ENCODE results near the gene PTPRE. TPM values are rescaled to one million over a fixed set of nuclear protein-coding genes. Genes with fewer than 3 reads are reported as not detected.
A peak's percentile ranks its signal among the peaks of the same experiment; 100 is the strongest.

PTPRE gene
- total and polyA plus RNA-seq, 10 of the 15 experiments (the other 5 are each of a cell fraction or from before 2014, with no cell fraction given) = 2.9 to 7.6 (median 5.8) TPM

DNA sequence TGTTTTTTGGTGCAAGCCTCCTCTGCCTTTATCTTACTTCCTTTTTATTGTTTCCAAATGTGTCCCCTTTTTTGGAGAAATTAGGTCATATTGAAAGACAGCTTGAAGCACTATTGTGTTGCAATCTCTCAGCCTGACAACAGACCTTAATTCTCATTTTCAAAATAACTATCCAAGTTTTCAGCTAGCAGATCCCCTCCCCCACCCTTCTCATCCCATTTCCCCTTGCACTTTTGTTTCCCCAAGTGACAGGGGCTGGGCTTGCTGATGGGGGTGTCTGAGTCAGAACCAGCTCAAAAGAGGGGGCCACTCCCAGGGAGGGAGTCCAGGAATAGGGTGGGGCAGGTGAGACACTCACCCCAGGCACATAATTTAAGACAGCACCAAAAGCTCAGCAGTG is 144.0 kb downstream of the PTPRE start (continued):
- TF ChIP-seq, protein P1, sequence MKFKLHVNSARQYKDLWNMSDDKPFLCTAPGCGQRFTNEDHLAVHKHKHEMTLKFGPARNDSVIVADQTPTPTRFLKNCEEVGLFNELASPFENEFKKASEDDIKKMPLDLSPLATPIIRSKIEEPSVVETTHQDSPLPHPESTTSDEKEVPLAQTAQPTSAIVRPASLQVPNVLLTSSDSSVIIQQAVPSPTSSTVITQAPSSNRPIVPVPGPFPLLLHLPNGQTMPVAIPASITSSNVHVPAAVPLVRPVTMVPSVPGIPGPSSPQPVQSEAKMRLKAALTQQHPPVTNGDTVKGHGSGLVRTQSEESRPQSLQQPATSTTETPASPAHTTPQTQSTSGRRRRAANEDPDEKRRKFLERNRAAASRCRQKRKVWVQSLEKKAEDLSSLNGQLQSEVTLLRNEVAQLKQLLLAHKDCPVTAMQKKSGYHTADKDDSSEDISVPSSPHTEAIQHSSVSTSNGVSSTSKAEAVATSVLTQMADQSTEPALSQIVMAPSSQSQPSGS (IDR thresholded peaks at IDR 0.05; ENCODE audit: low read length) = no peak
- TF ChIP-seq NFIC (IDR thresholded peaks at IDR 0.05; ENCODE audit: low read depth, low read length) = no peak
- TF ChIP-seq EED (IDR thresholded peaks at IDR 0.05; ENCODE audit: low read depth) = 0 out of 2 replicates have a peak, but pooled peaks have one; percentile 20
- TF ChIP-seq, protein P2, sequence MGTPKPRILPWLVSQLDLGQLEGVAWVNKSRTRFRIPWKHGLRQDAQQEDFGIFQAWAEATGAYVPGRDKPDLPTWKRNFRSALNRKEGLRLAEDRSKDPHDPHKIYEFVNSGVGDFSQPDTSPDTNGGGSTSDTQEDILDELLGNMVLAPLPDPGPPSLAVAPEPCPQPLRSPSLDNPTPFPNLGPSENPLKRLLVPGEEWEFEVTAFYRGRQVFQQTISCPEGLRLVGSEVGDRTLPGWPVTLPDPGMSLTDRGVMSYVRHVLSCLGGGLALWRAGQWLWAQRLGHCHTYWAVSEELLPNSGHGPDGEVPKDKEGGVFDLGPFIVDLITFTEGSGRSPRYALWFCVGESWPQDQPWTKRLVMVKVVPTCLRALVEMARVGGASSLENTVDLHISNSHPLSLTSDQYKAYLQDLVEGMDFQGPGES (IDR thresholded peaks at IDR 0.05) = no peak
- no peak for TF ChIP-seq WRNIP1 (IDR thresholded peaks at IDR 0.05; ENCODE audit: borderline replicate concordance, low read depth, low read length)
- no peak for TF ChIP-seq IRF4 (IDR thresholded peaks at IDR 0.05; ENCODE audit: low read depth, low read length)
- TF ChIP-seq, protein P3, sequence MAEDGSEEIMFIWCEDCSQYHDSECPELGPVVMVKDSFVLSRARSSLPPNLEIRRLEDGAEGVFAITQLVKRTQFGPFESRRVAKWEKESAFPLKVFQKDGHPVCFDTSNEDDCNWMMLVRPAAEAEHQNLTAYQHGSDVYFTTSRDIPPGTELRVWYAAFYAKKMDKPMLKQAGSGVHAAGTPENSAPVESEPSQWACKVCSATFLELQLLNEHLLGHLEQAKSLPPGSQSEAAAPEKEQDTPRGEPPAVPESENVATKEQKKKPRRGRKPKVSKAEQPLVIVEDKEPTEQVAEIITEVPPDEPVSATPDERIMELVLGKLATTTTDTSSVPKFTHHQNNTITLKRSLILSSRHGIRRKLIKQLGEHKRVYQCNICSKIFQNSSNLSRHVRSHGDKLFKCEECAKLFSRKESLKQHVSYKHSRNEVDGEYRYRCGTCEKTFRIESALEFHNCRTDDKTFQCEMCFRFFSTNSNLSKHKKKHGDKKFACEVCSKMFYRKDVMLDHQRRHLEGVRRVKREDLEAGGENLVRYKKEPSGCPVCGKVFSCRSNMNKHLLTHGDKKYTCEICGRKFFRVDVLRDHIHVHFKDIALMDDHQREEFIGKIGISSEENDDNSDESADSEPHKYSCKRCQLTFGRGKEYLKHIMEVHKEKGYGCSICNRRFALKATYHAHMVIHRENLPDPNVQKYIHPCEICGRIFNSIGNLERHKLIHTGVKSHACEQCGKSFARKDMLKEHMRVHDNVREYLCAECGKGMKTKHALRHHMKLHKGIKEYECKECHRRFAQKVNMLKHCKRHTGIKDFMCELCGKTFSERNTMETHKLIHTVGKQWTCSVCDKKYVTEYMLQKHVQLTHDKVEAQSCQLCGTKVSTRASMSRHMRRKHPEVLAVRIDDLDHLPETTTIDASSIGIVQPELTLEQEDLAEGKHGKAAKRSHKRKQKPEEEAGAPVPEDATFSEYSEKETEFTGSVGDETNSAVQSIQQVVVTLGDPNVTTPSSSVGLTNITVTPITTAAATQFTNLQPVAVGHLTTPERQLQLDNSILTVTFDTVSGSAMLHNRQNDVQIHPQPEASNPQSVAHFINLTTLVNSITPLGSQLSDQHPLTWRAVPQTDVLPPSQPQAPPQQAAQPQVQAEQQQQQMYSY (CRISPR knock-in tag; IDR thresholded peaks at IDR 0.05) = no peak
- no peak for TF ChIP-seq STAT1 (conservative IDR thresholded peaks at IDR 0.05)
- no peak for TF ChIP-seq SMARCA5 (IDR thresholded peaks at IDR 0.05)
- TF ChIP-seq CHD2 (IDR thresholded peaks at IDR 0.05; ENCODE audit: borderline replicate concordance, low read depth, low read length) = no peak
- no peak for TF ChIP-seq EP300 (IDR thresholded peaks at IDR 0.05; ENCODE audit: borderline replicate concordance in 1 of 2, control insufficient read depth in 1 of 2, low read depth in 2 of 2, low read length in 2 of 2)
- TF ChIP-seq SRF (IDR thresholded peaks at IDR 0.05; ENCODE audit: low read depth in 2 of 2, low read length in 2 of 2) = no peak
- TF ChIP-seq KAT2A (conservative IDR thresholded peaks at IDR 0.05; ENCODE audit: control insufficient read depth, low read depth, low read length) = no peak
- TF ChIP-seq, protein P4, sequence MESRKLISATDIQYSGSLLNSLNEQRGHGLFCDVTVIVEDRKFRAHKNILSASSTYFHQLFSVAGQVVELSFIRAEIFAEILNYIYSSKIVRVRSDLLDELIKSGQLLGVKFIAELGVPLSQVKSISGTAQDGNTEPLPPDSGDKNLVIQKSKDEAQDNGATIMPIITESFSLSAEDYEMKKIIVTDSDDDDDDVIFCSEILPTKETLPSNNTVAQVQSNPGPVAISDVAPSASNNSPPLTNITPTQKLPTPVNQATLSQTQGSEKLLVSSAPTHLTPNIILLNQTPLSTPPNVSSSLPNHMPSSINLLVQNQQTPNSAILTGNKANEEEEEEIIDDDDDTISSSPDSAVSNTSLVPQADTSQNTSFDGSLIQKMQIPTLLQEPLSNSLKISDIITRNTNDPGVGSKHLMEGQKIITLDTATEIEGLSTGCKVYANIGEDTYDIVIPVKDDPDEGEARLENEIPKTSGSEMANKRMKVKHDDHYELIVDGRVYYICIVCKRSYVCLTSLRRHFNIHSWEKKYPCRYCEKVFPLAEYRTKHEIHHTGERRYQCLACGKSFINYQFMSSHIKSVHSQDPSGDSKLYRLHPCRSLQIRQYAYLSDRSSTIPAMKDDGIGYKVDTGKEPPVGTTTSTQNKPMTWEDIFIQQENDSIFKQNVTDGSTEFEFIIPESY (IDR thresholded peaks at IDR 0.05) = no peak
- TF ChIP-seq, protein P5, sequence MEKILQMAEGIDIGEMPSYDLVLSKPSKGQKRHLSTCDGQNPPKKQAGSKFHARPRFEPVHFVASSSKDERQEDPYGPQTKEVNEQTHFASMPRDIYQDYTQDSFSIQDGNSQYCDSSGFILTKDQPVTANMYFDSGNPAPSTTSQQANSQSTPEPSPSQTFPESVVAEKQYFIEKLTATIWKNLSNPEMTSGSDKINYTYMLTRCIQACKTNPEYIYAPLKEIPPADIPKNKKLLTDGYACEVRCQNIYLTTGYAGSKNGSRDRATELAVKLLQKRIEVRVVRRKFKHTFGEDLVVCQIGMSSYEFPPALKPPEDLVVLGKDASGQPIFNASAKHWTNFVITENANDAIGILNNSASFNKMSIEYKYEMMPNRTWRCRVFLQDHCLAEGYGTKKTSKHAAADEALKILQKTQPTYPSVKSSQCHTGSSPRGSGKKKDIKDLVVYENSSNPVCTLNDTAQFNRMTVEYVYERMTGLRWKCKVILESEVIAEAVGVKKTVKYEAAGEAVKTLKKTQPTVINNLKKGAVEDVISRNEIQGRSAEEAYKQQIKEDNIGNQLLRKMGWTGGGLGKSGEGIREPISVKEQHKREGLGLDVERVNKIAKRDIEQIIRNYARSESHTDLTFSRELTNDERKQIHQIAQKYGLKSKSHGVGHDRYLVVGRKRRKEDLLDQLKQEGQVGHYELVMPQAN (conservative IDR thresholded peaks at IDR 0.05) = no peak
